Jurkat, Clone E6-1 (cell line): Measurements from ENCODE around the gene LYL1.
A peak's percentile ranks its signal among the peaks of the same experiment; 100 is the strongest.

Source experiments
- DNase-seq: peaks from one replicate; pipeline ENCODE4 v3.0.0-alpha.2; 2011; ENCODE audit warnings: low read depth, low spot score
- H3K4me3 ChIP-seq: 2 replicates; pipeline ENCODE4 v1.5.1; 2011; ENCODE audit warnings: mild to moderate bottlenecking, low read length, control low read depth, moderate library complexity

LYL1 gene

DNA sequence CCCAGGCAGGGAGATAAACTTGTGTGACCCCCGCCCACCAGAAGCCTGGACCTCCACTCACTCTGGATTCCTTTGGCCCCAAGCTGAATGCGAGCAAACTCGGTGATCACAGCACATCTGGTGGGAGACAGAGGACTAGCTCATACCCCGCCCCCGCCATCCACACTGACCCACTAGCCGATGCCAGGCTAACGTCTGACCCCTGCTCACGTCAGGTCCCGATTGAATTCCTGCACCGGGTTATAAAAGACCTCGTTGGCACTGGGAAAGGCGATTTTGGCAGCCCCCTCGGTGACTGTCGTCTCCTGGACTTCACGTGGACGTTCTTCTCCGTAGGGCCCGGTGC, 13.3 kb upstream of the LYL1 start:
- peak overlapping the region; percentile 97 for H3K4me3 ChIP-seq
- no peak for DNase-seq

DNA sequence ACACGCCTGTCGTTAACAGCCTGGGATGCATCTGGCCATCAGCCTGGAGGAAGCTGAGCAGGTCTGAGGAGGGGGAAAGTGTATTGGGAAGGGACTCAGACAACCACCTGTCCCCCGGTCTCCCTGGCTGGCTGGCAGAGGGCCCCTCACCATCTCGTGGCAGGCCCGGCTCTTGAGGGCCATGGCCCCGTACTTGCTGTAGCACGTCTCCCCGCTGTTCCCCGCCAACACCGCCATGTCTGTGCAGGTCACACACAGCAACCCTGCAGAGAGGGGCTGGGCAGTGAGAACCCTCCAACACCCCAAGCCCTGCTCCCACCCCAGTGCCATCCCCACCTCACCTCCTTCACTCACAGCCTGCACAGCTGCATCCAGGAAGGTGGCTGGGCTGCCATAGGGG, 9.9 kb upstream of the LYL1 start:
- DNase-seq: no peak

DNA sequence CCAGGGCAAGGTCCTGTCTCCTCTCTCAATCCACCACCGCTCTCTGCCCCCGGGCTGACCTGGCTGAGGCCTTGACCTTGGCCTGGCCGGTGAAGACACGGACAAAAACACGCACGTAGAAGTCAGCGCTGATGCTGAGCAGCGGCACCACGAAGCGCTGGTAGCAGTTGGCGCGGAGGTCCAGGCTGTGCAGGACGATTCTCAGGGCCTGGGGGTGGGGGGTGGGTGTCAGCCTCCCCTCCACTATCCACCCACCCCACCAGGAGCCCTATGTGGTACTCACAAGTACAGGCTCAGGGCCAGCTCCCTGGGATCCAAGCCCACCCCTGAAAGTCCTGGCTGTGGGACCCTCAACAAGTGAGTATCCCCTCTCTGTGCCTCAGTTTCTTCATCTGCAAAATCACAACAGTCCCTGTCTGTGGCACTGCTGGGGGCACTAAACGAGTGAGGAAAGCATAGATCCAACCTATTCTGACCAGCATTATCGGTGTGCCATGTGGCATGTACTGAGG, 7.5 kb upstream of the LYL1 start:
- DNase-seq: no peak
- no peak overlapping the region for H3K4me3 ChIP-seq

More for the DNA sequence above, 9.9 kb upstream of the LYL1 start:
- no peak overlapping the region for H3K4me3 ChIP-seq

DNA sequence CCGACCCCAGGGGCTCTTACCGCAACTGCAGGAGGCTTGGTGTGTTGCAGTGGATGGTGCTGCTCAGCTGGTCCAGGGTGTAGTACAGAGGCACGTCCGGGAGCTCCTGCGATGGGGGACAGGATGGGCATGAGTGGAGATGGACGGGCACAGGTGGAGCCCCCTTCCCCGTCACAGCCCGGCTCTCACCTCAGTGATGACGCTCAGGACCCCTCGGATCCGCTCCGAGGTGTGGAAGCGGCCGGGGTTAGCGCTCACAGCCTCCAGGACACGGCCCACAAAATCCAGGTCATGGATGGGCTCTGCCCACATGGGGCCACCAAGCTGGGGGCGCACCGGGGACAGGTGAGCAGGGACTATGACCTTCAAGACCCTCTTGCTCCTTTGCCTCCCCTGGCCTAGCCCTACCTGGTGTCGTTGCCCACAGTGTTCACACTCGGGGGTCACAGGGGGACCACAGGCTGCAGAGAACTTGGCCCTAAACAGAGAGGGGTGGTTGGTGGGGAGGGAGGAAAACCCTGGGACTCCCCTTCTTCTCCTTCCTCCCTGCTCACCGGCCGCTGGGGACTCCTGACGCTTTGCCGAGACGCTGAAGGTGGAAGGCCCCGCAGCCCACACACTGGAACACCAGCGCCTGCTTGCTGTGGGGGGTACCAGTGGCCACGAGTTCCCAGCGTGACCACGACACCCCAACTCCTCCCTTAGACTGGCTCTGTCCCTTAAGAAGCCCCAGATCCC, 6.9 kb upstream of the LYL1 start:
- no peak overlapping the region for H3K4me3 ChIP-seq
- no peak for DNase-seq

DNA sequence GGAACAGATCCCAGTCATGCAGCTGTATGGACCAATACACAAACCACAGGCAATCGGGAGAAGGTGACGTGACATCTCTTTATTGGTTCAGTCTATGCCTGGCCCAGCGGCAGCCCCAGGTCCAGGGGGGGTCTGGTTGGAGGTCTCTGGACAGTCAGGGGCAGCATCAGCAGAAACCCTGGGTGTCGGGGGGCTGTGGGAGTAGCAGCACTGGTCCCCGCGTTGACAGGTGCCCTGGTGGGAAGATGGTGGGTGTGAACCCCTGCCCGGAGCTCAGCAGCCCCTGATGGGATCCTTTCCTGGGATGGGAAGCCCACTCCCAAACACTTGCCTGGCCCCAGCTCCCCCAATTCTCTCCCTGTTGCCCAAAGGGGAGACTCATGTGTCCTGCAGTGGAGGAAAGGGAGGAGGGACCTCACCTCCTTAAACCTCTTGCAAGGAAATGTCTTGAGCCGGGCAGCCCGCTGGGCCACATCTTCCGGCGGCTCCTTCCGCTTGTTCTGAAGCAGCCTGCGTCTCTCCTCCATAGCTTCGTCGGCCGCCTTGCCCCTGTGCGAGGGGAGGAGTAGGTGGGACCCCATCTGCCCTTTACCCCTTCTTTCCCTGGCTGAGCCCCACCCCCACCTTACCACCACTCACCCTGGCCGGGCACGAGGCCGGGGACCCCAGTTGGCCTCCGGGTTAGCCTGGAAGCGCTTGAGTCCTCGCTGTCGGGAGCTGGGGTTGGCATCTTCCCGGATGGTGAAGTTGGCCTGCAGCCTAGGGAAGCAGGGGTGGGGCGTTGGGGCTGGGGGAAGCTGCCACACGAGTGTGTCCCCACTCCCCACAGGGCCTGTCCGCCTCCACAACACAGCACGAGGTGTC, 2.4 kb upstream of the LYL1 start:
- no peak for DNase-seq
- H3K4me3 ChIP-seq: peak overlapping the region; percentile 41; the same call in 1 of the 2 replicates

DNA sequence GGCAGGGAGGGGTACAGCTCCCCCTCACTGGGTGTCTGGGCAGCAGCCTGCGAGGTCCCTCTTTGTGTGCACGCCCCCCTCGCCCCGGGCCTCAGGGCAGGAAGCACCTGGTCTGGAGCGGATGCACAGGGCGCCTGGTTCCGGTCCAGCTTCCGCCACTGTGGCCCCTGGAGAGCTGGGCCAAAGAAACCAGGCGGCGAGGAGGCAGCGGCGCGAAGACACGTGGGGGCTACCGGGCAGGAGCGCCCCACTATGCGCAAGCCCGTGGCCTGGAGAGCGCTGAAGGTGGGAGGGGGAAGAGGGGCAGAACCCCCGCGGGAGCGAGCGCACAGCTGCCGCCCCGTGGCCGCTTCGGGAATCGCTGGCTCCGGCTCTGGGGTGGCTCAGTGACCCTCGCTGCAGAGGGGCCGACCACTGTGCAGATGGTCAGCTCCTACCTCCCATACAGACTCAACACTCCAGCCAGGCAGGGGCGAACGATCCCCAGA, 1.7 kb upstream of the LYL1 start:
- no peak for DNase-seq
- H3K4me3 ChIP-seq: peak overlapping the region; percentile 41

DNA sequence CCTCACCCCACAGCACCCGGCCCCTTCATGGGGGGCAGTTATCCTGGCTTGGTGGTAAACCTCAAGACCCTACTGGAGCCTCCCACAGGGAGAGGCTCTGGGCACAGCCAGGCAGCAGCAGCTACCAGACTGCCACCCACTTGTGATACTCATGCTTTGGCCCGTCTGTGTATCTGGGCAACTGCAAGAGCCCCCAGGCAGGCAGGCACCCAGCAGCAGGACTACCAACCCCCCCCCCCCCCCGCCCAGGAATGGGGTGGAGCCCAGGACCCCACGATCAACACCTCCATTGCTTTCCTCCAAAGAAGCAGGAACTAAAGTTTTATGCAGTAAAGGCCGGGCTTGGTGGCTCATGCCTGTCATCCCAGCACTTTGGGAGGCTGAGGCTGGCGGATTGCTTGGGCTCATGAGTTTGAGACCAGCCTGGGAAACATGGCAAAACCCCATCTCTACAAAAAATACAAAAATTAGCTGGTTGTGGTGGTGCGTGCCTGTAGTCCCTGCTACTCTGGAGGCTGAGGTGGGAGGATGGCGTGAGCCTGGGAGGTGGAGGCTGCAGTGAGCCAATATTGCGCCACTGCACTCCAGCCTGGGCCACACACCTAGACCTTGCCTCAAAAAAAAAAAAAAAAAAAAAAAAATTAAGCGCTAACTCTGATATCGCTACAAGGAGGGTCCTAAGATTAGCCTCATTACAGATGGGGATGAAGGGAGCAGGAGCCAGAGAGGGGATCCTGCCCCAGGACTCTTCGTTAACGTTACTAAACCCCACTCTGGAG, 1.1 kb upstream of the LYL1 start:
- DNase-seq: no peak

DNA sequence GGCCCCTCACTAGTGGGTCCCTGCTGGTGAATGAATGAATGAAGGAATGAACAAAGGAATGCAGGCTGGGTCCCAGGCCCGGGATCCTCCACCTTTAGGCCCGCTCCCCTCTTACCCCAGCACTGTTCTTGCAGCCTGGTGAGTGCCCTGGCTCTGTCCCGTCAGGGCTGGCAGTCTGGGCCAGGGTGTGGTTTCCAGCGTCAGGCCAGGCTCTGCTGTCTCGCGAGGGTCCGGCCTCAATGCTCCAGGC, 317 bp downstream of the LYL1 start:
- no peak overlapping the region for H3K4me3 ChIP-seq
- DNase-seq: no peak

More for the DNA sequence above, 1.1 kb upstream of the LYL1 start:
- H3K4me3 ChIP-seq: peak overlapping the region; percentile 41

DNA sequence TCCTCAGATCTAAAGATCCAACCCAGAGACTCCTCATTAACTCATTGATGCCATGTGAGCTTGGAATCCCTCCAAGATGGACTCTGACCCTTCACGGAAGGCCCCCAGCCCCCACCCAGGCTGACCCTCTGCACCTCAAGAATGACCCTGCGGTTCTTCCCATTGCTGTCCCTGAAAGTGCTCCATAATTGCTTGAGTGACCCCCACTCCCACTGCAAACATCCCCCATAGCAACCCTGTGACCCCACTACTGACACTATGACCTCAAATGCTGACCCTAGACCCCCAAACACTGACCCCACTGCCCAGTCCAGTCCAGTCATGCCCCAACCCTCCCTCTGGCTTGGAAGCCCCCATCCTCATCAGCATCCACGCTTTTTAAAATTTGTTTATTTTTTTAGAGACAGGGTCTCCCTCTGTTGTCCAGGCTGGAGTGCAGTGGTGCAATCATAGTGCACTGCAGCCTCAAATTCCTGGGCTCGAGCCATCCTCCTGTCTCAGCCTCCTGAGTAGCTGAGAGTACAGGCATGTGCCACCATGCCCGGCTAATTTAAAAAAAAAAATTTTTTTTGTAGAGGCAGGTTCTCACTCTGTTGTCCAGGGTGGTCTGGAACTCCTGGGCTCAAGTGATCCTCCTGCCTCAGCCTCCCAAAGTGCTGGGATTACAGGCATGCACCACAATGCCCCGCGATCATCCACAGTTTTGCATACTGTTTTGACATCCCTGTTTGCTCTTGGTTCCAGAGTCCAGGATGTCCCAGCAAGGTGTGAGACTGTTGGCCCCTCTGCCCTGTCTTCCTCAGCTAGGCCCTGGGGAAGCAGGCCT, 855 bp downstream of the LYL1 start:
- H3K4me3 ChIP-seq: no peak overlapping the region
- DNase-seq: no peak

DNA sequence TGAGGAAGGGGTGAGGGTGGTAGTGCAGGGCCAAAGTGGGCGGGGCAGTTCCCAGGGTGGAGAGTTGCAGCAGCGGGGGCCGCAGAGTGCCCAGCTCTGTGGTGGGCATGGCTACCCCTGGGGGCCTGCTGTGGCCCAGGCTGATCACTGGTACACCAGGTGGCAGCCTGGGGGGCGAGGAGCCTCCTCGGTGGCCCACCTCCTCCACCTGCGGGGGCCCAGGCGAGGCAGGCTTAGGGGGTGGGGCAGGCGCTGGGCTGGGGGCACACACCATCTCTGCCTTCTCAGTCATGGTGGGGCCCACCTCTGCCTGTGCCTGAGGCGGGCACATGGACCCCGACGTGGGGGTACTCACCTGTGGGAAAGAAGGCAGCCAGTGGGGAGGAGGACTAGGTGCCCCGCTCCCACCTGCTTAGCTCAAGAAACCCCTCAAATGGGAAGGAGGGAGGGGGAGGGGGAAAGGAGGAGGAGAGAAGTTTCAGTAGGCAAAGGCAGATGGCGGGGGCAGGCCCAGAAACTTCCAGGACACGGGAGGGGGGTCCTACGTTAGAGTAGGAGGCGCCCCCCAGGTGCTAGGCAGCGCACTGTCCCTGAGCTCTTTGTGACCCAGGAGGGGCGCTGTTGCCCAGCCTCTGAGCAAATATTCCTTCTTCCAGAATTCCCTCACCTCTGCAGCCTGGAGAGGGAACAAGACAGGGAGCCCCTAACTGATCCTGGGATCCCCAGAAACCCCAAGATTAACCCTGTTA, 1.6 kb downstream of the LYL1 start:
- H3K4me3 ChIP-seq: no peak overlapping the region
- DNase-seq: no peak

DNA sequence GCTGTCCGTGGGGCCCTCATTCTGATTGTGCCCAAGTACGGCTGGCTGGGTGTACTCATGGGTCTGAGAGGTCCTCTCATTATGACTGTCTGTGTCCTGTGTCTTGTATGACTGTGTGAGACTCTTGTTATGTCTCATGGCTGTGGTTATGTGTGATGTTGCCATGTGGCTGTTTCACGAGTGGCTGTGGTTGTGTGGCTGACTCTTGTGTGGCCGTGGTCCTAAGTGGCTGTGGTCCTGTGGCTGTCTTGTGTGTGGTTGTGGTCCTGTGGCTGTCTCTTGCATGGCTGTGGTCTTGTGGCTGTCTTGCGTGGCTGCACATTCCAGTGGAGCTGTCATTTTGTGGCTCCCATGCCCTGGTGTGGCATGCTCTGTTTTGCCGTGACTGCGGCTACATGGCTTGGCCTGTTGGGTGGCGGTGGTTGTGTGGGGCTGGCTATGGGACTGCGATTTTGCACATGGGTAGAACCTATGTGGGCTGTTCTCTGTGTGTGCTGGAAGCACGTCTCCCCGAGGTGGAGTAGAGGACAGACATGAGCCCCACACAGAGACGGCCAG, 2.5 kb downstream of the LYL1 start:
- DNase-seq: peak; percentile 79
- peak overlapping the region; percentile 58 for H3K4me3 ChIP-seq

DNA sequence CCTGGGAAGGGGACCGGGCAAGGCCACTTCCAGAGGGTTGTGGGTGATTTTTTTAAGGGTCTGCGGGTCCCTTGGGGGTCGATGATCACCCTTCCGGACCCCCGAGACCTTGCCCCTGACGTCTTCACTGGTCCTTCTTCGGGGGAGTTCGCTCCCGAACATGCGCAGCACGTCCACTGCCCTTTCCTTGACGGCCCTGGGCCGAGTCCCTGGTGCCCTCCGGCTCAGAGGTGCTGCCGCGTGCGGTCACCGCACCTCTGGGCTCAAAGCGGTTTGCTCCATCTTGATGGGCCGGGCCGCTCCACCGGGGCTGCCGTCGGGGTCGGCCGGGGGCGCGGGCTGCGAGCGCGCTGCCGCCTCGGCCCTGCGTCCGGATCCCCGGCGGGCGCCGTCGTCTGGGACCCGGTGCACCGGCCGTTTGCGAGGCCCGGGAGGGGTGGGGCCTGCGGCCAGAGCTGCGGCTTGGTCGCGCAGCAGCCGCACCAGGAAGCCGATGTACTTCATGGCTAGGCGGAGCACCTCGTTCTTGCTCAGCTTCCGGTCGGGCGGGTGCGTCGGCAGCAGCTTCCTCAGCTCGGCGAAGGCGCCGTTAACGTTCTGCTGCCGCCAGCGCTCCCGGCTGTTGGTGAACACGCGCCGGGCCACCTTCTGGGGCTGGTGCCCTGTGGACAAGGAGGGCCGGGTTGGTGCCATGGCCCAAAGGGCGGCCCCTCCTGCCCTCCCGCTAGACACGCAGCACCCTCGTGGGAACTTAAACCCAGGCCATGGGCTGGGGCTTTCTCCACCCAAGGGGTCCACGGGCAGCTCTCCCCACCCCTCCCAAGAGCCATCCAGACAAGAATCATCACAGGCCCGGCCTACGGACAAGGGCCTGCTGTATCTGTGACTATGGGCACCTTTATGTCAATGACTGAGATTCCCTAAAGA, 3.3 kb downstream of the LYL1 start:
- peak overlapping the region; percentile 58 for H3K4me3 ChIP-seq
- peak; percentile 79 for DNase-seq

DNA sequence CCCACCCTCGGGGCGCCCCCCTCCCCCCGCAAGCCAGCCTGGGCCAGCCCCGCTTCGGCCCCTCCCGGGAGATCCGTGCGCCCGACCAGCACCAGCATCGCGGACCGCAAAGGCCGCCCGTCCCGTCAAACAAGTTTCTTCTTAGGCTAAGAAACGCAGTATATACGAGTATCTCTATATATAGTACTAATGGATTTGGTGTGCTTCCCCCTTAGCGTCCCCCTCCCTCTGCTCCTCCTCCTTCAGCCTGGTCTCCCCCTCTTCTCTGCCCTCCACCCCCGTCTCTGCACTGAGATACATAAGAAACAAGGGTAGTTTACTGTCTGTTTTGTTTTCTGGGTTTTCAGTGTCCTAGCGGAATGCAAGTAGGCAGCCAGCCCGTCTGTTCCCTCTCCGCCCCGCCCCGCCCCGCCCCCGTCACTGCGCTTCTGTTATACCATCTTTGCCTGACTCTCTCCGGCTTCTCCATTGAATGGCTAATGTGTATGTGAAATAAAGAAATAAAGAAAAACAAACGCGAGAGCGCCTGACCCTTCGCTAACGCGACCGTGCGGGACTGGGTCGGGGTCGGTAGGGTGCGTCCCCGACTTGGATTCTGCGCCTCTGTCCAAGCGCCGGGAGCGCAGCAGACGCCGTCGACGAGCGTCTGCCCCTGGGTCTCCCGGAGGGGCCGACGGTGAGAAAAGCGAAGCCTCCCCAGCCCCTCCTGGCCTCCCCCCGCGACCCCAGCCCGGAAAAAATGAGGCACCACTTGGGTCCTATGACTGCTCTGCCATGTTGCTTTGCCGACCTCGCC, 4.2 kb downstream of the LYL1 start:
- H3K4me3 ChIP-seq: peak overlapping the region; percentile 58
- no peak for DNase-seq

DNA sequence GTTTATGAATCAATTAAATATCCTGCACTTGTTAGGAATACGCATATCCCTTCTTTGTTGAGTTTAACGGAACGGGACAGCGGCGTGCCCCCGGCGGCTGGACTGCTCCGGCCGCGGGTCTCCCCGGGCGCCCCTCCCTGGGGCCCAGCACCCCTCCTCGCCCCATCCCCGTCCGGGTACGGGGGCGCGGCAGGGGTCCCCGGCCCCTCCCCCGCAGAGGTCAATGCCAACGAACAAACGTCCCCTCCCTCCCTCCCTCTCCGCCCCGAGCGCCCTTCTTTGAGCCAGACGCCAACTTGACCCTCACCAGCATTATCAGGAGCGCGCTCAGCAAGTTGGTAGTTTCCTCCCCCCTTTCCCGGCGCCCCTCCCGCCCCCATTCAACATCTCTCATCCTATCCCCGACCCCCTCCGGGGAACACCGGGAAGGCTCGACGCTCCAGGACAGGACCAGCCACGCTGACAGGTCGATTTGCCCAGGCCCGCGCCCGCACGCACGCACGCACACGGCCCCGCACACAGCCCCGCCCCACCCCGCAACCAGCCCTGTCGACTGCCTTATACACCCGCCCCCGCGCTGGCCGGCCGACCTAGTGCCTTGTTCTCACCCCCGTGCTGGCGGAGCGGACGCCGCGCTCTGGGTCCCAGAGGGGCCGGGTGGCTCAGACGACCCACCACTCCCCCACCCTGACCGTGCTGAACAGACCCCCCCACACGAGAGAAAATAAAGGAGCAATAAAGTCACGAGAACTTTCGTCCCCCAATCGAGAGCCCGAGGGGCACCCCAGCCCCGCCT, 5.0 kb downstream of the LYL1 start:
- no peak for DNase-seq
- no peak overlapping the region for H3K4me3 ChIP-seq

DNA sequence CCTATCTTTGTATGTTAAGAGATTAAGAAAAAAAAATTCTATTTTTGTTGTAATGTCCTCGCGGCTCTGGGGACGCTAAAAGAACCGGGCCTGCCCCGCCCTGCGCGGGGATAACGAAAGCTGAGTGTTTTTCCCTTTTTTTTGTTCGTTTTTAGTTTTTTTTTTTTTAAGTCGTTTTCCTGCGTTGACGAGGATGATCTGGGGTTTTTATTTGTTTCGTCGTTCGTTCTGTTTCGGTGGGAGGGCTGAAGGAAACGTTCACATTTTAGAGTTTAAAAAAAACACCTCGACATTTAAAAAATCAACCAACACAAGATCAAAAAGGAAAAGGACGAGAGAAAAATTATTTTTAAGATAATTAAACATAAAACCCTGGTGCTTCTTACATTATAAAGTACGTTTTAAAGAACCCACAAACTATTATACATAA, 5.6 kb downstream of the LYL1 start:
- no peak for DNase-seq
- no peak overlapping the region for H3K4me3 ChIP-seq
